OCI-LY7 (cell line): ENCODE measurements around the gene DNMT3A. TPM values are rescaled to one million over a fixed set of nuclear protein-coding genes. Genes with fewer than 3 reads are reported as not detected.

ENCODE experiments used
- BruUV-seq: library from RNA; stranded (reverse); fragments of 400-500 nt; replicated peaks from 2 replicates; lab custom pipeline; 2021; lab: Mats Ljungman, UMichigan
- CTCF ChIA-PET: fragments of 300-600 bp; sonication (Branson Sonifier 250); formaldehyde crosslinking; loops from one replicate; lab custom pipeline; 2022; ENCODE audit warnings: antibody characterized with exemption; ENCODE audit not compliant: unreplicated experiment; lab: Charles Lee
- POLR2A ChIA-PET: fragments of 300-600 bp; sonication (Branson Sonifier 250); formaldehyde crosslinking; loops from one replicate; lab custom pipeline; 2022; ENCODE audit warnings: antibody characterized with exemption; lab: Charles Lee
- DNase-seq: peaks from one replicate; pipeline ENCODE4 v3.0.0-alpha.2; 2015; ENCODE audit warnings: low spot score
- H2AFZ ChIP-seq: fragments of 200-600 bp; sonication (generic), shearing (Covaris generic); 2 replicates; pipeline ENCODE4 v1.6.1; 2014; ENCODE audit warnings: mild to moderate bottlenecking, antibody characterized with exemption, low read length, moderate library complexity
- H3K27ac ChIP-seq: fragments of 200-600 bp; sonication (generic); 2 replicates; pipeline ENCODE4 v1.5.1; 2014; ENCODE audit warnings: mixed run types, low read depth, mild to moderate bottlenecking, moderate library complexity, low read length, inconsistent platforms; ENCODE audit not compliant: poor library complexity, severe bottlenecking
- H3K36me3 ChIP-seq: fragments of 200-600 bp; sonication (generic); 2 replicates; pipeline ENCODE4 v1.6.1; 2014; ENCODE audit warnings: mild to moderate bottlenecking, antibody characterized with exemption, low read length, moderate library complexity, mixed read lengths; ENCODE audit not compliant: insufficient read depth
- H3K4me1 ChIP-seq: fragments of 200-600 bp; sonication (generic); 2 replicates; pipeline ENCODE4 v1.5.1; 2014; ENCODE audit warnings: mild to moderate bottlenecking, low read length; ENCODE audit not compliant: insufficient read depth, poor library complexity, severe bottlenecking
- H3K4me2 ChIP-seq: fragments of 200-600 bp; sonication (generic); 2 replicates; pipeline ENCODE4 v1.6.1; 2014; ENCODE audit warnings: mild to moderate bottlenecking, low read length
- H3K4me3 ChIP-seq: fragments of 200-600 bp; sonication (generic); 2 replicates; pipeline ENCODE4 v1.5.1; 2014; ENCODE audit warnings: mild to moderate bottlenecking, low read depth, low read length; ENCODE audit not compliant: poor library complexity, severe bottlenecking
- H3K79me2 ChIP-seq: fragments of 200-600 bp; sonication (generic); 2 replicates; pipeline ENCODE4 v1.6.1; 2016; ENCODE audit warnings: low read depth, mild to moderate bottlenecking, low read length, moderate library complexity, mixed read lengths; ENCODE audit not compliant: insufficient read depth
- H3K9me2 ChIP-seq: fragments of 200-600 bp; sonication (generic); 2 replicates; pipeline ENCODE4 v1.6.1; 2016; ENCODE audit warnings: mild to moderate bottlenecking, low read length, mixed read lengths; ENCODE audit not compliant: insufficient read depth
- H3K9me3 ChIP-seq: fragments of 200-600 bp; sonication (generic); 2 replicates; pipeline ENCODE4 v1.6.1; 2014; ENCODE audit warnings: mild to moderate bottlenecking, mixed run types, low read length, mixed read lengths
- H4K20me1 ChIP-seq: fragments of 200-600 bp; sonication (generic); 2 replicates; pipeline ENCODE4 v1.6.1; 2014; ENCODE audit warnings: mild to moderate bottlenecking, antibody characterized with exemption, low read length, moderate library complexity, mixed read lengths; ENCODE audit not compliant: insufficient read depth
- EZH2phosphoT487 ChIP-seq: fragments of 200-600 bp; sonication (generic); IDR thresholded peaks from 2 replicates; pipeline ENCODE4 v1.6.1; 2018; ENCODE audit warnings: low read depth, borderline replicate concordance, mild to moderate bottlenecking, mixed run types, antibody characterized with exemption, low read length, moderate library complexity, mixed read lengths
- intact Hi-C: fragments of 100-400 bp; cut with micrococcal nuclease; formaldehyde crosslinking; loops from one replicate; pipeline ENCODE4 v1.10.0; 2022; ENCODE audit not compliant: unreplicated experiment
- total RNA-seq, 2 experiments: library from RNA; depleted of rRNA in 1 of 2; stranded (reverse); fragments of >200 nt in 1 of 2; shearing (Covaris generic) in 1 of 2; gene quantifications; 2 replicates each; pipeline ENCODE4 v1.2.3, GENCODE V29; 2014 to 2022
- TF ChIP-seq, protein P1 (sequence below): fragments of 200-600 bp; sonication (generic); conservative IDR thresholded peaks from 2 replicates; pipeline ENCODE4 v1.5.1; 2014; ENCODE audit warnings: mild to moderate bottlenecking, antibody characterized with exemption, low read length, moderate library complexity, mixed read lengths

DNMT3A gene
- total RNA-seq, 2 experiments from 2014 or later = 2.8 to 7.3 TPM

DNA sequence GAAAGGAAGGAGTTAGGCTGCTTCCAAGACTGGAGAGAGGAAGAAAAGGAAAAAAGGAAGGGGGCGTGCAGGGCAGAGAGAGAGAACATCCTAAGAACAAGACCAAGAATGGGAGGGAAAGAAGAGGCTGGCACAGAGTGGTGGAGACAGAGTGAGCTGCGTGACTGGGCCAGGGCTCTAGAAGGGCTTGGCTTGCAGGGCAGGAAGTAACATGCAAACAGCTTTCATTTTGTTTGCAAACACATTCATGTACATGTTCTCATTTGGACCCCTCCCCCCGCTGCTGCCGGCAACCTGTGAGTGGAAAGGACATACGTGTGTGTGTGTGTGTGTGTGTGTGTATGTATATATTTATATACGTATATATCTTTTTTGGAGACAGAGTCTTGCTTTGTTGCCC is 46.8 kb upstream of the DNMT3A start:
- intact Hi-C loops = no loop called here
- POLR2A ChIA-PET = interaction anchor here (0.6 to 2.1 kb wide), 4 partner anchors 9 to 28 kb away, joined by 5 to 8 read pairs (median 6); no protein-coding TSS in a partner anchor
- Histone ChIP-seq H4K20me1 (no peaks in the 10 kb centered on the region), H3K4me2 (peak overlapping the region; percentile 46), H3K4me1 (peaks cover 15% of the 10 kb centered on the region), H3K36me3 (no peaks in the 10 kb centered on the region), H3K27ac (peak overlapping the region; percentile 28), H2AFZ (peak overlapping the region; percentile 23; the same call in 1 of the 2 replicates), H3K4me3 (peak overlapping the region; percentile 6), H3K9me2 (no peaks in the 10 kb centered on the region), H3K9me3 (no peaks in the 10 kb centered on the region; the same call in 1 of the 2 replicates), H3K79me2 (no peaks in the 10 kb centered on the region)
- CTCF ChIA-PET = no interaction called here
- peak; percentile 58 for DNase-seq
- BruUV-seq = no TSS peak
- TF ChIP-seq EZH2phosphoT487 = no peak
- TF ChIP-seq, protein P1, sequence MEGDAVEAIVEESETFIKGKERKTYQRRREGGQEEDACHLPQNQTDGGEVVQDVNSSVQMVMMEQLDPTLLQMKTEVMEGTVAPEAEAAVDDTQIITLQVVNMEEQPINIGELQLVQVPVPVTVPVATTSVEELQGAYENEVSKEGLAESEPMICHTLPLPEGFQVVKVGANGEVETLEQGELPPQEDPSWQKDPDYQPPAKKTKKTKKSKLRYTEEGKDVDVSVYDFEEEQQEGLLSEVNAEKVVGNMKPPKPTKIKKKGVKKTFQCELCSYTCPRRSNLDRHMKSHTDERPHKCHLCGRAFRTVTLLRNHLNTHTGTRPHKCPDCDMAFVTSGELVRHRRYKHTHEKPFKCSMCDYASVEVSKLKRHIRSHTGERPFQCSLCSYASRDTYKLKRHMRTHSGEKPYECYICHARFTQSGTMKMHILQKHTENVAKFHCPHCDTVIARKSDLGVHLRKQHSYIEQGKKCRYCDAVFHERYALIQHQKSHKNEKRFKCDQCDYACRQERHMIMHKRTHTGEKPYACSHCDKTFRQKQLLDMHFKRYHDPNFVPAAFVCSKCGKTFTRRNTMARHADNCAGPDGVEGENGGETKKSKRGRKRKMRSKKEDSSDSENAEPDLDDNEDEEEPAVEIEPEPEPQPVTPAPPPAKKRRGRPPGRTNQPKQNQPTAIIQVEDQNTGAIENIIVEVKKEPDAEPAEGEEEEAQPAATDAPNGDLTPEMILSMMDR = no peak

DNA sequence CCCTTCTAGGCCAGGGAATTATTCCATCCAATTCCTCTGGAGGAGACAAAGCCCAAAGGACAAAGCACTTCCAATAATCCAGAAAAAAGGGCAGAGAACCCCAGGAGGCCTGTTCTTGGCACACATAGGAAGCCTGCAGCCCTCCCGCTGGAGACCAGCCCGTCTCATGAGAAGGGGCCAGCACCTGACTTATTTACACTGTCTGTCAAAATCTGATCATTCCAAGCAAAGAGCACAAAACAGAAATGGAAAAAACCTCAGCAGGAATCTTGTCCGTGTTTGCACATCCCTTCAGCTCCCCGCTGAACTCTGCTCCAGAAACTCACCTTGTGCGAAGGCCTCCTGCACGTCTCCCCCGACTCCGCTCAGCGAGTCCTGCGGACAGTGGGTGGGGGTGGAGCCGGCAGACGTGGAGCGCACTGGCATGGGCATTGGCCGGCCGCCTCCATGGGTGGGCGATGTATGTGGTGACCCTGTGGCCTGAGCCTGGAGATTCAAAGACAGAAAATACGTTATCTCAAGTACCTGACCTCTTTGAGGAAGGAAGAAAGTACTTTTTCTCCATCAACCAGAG is 46.2 kb upstream of the DNMT3A start:
- Histone ChIP-seq H3K9me3 (no peaks in the 10 kb centered on the region; the same call in 1 of the 2 replicates), H3K4me2 (peak overlapping the region; percentile 46), H3K4me1 (peaks cover 15% of the 10 kb centered on the region), H4K20me1 (no peaks in the 10 kb centered on the region), H3K36me3 (no peaks in the 10 kb centered on the region), H3K9me2 (no peaks in the 10 kb centered on the region), H2AFZ (peak overlapping the region; percentile 23; the same call in 1 of the 2 replicates), H3K27ac (peak overlapping the region; percentile 28), H3K4me3 (peak overlapping the region; percentile 6), H3K79me2 (no peaks in the 10 kb centered on the region)
- TF ChIP-seq EZH2phosphoT487 = no peak
- TF ChIP-seq, protein P1 = no peak
- ChIA-PET CTCF (no interaction called here), POLR2A (interaction anchor here (0.6 kb wide), 1 partner anchor 21 kb away, joined by 6 read pairs; no protein-coding TSS in a partner anchor)
- no TSS peak for BruUV-seq
- intact Hi-C loops = no loop called here
- no peak for DNase-seq
